ENCODE results near the gene ADRA2B.
"Not testable (repeated sequence)": the region's sequence is repeated elsewhere in the genome, so short reads cannot be mapped to it uniquely, and the experiment has no call there.

DNA sequence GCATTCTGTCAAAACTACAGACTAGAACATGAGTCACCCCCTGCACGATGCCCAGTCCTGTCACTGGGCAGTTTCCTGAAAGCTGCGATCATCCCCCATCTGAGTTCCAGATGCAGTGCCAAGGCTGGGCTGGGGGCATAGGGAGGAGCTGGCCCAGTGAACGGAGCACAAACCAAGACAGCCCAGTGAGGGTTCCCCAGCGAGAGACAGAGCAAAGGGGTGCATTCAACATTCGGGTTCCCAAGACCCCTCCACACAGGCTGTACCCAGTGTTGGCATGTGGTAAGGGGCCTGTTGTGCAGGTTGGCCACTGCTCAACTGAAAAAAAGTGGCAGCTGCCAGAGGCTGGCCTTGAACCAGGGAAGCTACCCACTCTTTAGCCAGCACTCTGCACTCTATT lies 46.0 kb downstream of the ADRA2B start:
- not testable (repeated sequence) for TF ChIP-seq POLR2AphosphoS5 (IDR thresholded peaks at IDR 0.05; ENCODE audit: insufficient read depth, low read depth, low read length); CTCF (IDR thresholded peaks at IDR 0.05; ENCODE audit: extremely low read depth in 1 of 2, insufficient read depth in 1 of 2, low read depth in 1 of 2, low read length in 2 of 2); EZH2 (IDR thresholded peaks at IDR 0.05; ENCODE audit: borderline replicate concordance, low read depth, low read length, severe bottlenecking)
- TF ChIP-seq, protein P1, sequence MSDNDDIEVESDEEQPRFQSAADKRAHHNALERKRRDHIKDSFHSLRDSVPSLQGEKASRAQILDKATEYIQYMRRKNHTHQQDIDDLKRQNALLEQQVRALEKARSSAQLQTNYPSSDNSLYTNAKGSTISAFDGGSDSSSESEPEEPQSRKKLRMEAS (IDR thresholded peaks at IDR 0.05; ENCODE audit: insufficient read depth, insufficient read length), result not testable (repeated sequence)

Measured in endothelial cell of umbilical vein (primary cell).